ENCODE results near the gene RNF5. TPM values are rescaled to one million over a fixed set of nuclear protein-coding genes. Genes with fewer than 3 reads are reported as not detected.

RNF5 gene
- total and polyA plus RNA-seq, 10 of the 15 experiments (the other 5 are each of a cell fraction or from before 2014, with no cell fraction given), result 31.4 to 114 (median 62.8) TPM

- no peaks in the 10 kb centered on the region for H3K27me3 ChIP-seq (replicated peaks in 1 of 2; ENCODE audit: control insufficient read depth in 2 of 2, insufficient read depth in 2 of 2, low read length in 1 of 2)
- 73% methylated on average over 13 of the region's 13 CpGs for WGBS (ENCODE audit: insufficient coverage, insufficient replicate concordance, low lambda C conversion rate, missing lambda C conversion rate)
- TF ChIP-seq WRNIP1 (IDR thresholded peaks at IDR 0.05; ENCODE audit: borderline replicate concordance, low read depth, low read length) (no peak), RFX5 (IDR thresholded peaks at IDR 0.05; ENCODE audit: low read depth, low read length) (peak; percentile 56)
- ATAC-seq (no peak), FAIRE-seq (no peak), DNase-seq (ENCODE audit: low read depth, low spot score) (no peak)
- no peaks in the 10 kb centered on the region for H3K9me3 ChIP-seq (replicated peaks; ENCODE audit: control insufficient read depth, insufficient read depth, low read length)
- ChIA-PET POLR2A (interaction anchor here (0.5 to 5.1 kb wide), 14 partner anchors 14 to 1916 kb away, joined by 3 to 69 read pairs (median 7); partner anchors contain the start of genes AGPAT1, GPSM3, NEU1 and PBX2), SMC1A (ENCODE audit: uncharacterized antibody, unreplicated experiment) (interaction anchor here (0.9 to 3.8 kb wide), 6 partner anchors 10 to 170 kb away, joined by 3 to 24 read pairs (median 12); partner anchors contain the start of genes AGPAT1, GPSM3, PBX2 and SKIC2), CTCF (interaction anchor here (0.7 to 4.6 kb wide), 7 partner anchors 11 to 824 kb away, joined by 3 to 48 read pairs (median 5); partner anchors contain the start of genes GPSM3 and HLA-DMA), RAD21 (ENCODE audit: unreplicated experiment) (interaction anchor here (1.0 to 3.7 kb wide), 5 partner anchors 10 to 67 kb away, joined by 5 to 27 read pairs (median 6); partner anchors contain the start of genes GPSM3 and PBX2)
- H2AFZ ChIP-seq (ENCODE audit: control insufficient read depth, low read depth, low read length), result peak overlapping the region; percentile 90
- peaks cover 13% of the 10 kb centered on the region for H3K4me1 ChIP-seq (ENCODE audit: control insufficient read depth, insufficient read depth, low read length)
- in situ Hi-C loops (cut with MboI), result no loop called here
- H4K20me1 ChIP-seq (ENCODE audit: control insufficient read depth, insufficient read depth), result no peaks in the 10 kb centered on the region
- peak overlapping the region; percentile 88 for H3K4me2 ChIP-seq (ENCODE audit: control insufficient read depth, insufficient read depth)
- H3K36me3 ChIP-seq (ENCODE audit: control insufficient read depth in 2 of 2, insufficient read depth in 2 of 2, low read length in 1 of 2), result peaks cover 0 to 8% of the 10 kb centered on the region in 2 experiments; a peak in 1 of 4 replicates
- intact Hi-C loops (cut with micrococcal nuclease; ENCODE audit: unreplicated experiment), result no loop called here
- H3K79me2 ChIP-seq (ENCODE audit: control insufficient read depth, insufficient read depth, low read length), result peaks cover 23% of the 10 kb centered on the region
- H3K9ac ChIP-seq (ENCODE audit: control insufficient read depth, insufficient read depth, low read length), result peak overlapping the region; percentile 83
- H3K4me3 ChIP-seq, result peak overlapping the region; percentile 75
- no TSS peak for BruUV-seq (replicated peaks)
- H3K27ac ChIP-seq (ENCODE audit: control insufficient read depth, insufficient read depth), result peak overlapping the region; percentile 24
Measured at GRCh38 chr6:32128751-32129296, 49.4 kb upstream of the RNF5 start.

GRCh38 chr6:32129297-32130088 is 48.7 kb upstream of the RNF5 start:
- Histone ChIP-seq H3K79me2 (ENCODE audit: control insufficient read depth, insufficient read depth, low read length) (peaks cover 23% of the 10 kb centered on the region), H3K4me1 (ENCODE audit: control insufficient read depth, insufficient read depth, low read length) (peaks cover 13% of the 10 kb centered on the region), H4K20me1 (ENCODE audit: control insufficient read depth, insufficient read depth) (no peaks in the 10 kb centered on the region), H3K9me3 (replicated peaks; ENCODE audit: control insufficient read depth, insufficient read depth, low read length) (no peaks in the 10 kb centered on the region), H3K27me3 (replicated peaks in 1 of 2; ENCODE audit: control insufficient read depth in 2 of 2, insufficient read depth in 2 of 2, low read length in 1 of 2) (no peaks in the 10 kb centered on the region), H3K27ac (ENCODE audit: control insufficient read depth, insufficient read depth) (peak overlapping the region; percentile 75), H3K36me3 (ENCODE audit: control insufficient read depth in 2 of 2, insufficient read depth in 2 of 2, low read length in 1 of 2) (peaks cover 0 to 6% of the 10 kb centered on the region in 2 experiments; a peak in 1 of 4 replicates), H2AFZ (ENCODE audit: control insufficient read depth, low read depth, low read length) (peak overlapping the region; percentile 92), H3K4me2 (ENCODE audit: control insufficient read depth, insufficient read depth) (peak overlapping the region; percentile 88), H3K9ac (ENCODE audit: control insufficient read depth, insufficient read depth, low read length) (peak overlapping the region; percentile 83), H3K4me3 (peak overlapping the region; percentile 75)
- in situ Hi-C loops (cut with MboI) (no loop called here), intact Hi-C loops (cut with micrococcal nuclease; ENCODE audit: unreplicated experiment) (loop anchor here (1.0 kb wide), 1 partner anchor 61 kb away; the partner anchor contains the start of gene PBX2)
- SMC1A ChIA-PET (ENCODE audit: uncharacterized antibody, unreplicated experiment), result interaction anchor here (0.6 to 3.8 kb wide), 5 partner anchors 11 to 427 kb away, joined by 3 to 24 read pairs (median 15); partner anchors contain the start of genes AGPAT1, GPSM3 and PBX2
- RAD21 ChIA-PET (ENCODE audit: unreplicated experiment), result interaction anchor here (1.0 to 3.7 kb wide), 3 partner anchors 48 to 67 kb away, joined by 5 to 27 read pairs (median 6); partner anchors contain the start of genes GPSM3 and PBX2
- WGBS (ENCODE audit: insufficient coverage, insufficient replicate concordance, low lambda C conversion rate, missing lambda C conversion rate), result 31% methylated on average over 22 of the region's 22 CpGs
- POLR2A ChIA-PET, result interaction anchor here (0.5 to 5.1 kb wide), 9 partner anchors 47 to 1917 kb away, joined by 3 to 69 read pairs (median 9); partner anchors contain the start of genes AGPAT1, EHMT2, GPSM3 and NEU1
- no peak for FAIRE-seq
- no peak for ATAC-seq
- DNase-seq (ENCODE audit: low read depth, low spot score), result no peak
- CTCF ChIA-PET, result interaction anchor here (0.7 to 4.6 kb wide), 6 partner anchors 12 to 823 kb away, joined by 3 to 48 read pairs (median 5); partner anchors contain the start of genes GPSM3 and HLA-DMA
- BruUV-seq (replicated peaks), result TSS peak; percentile 30
- TF ChIP-seq SIX5 (IDR thresholded peaks at IDR 0.05; ENCODE audit: low read depth, low read length, severe bottlenecking), result peak; percentile 71
- peak; percentile 71; the same call in 1 of the 2 replicates for TF ChIP-seq CBFB (IDR thresholded peaks at IDR 0.05; ENCODE audit: low read depth)
- peak; percentile 92 for TF ChIP-seq RUNX3 (IDR thresholded peaks at IDR 0.05; ENCODE audit: low read length)
- TF ChIP-seq EED (IDR thresholded peaks at IDR 0.05; ENCODE audit: low read depth), result no peak
- peak in 1 of 2 experiments; percentile 29; a peak in 1 of 3 replicates for TF ChIP-seq EGR1 (IDR thresholded peaks at IDR 0.05; ENCODE audit: borderline replicate concordance in 1 of 2, low read depth in 2 of 2, low read length in 2 of 2)
- no peak for TF ChIP-seq STAT3 (IDR thresholded peaks at IDR 0.05; ENCODE audit: low read depth, low read length)
- TF ChIP-seq LARP7 (IDR thresholded peaks at IDR 0.05), result 0 out of 2 replicates have a peak, but pooled peaks have one; percentile 36
- no peak for TF ChIP-seq IRF5 (IDR thresholded peaks at IDR 0.05; ENCODE audit: borderline replicate concordance)
- TF ChIP-seq IKZF1 (conservative IDR thresholded peaks at IDR 0.05), result 0 out of 2 replicates have a peak, but pooled peaks have one; percentile 90

Data from GM12878 (cell line).